Upper lobe of left lung (tissue), 4 donors: Measurements from ENCODE around the gene CHI3L1.

Experiments
- CTCF ChIP-seq, 6 experiments: fragments of 450-650 bp in 4 of 6; fragments of 200-600 bp in 2 of 6; sonication (generic) in 2 of 6; IDR thresholded peaks; one replicate each; pipeline ENCODE4 v1.5.1; 2016 to 2019; ENCODE audit warnings: antibody characterized with exemption in 6 of 6
- EP300 ChIP-seq, 4 donors: sonication (generic); formaldehyde crosslinking; IDR thresholded peaks; one replicate each; pipeline ENCODE4 v1.5.1; 2017; ENCODE audit warnings: antibody characterized with exemption in 4 of 4, control low read depth in 2 of 4
- POLR2A ChIP-seq, 4 donors: fragments of 450-650 bp; IDR thresholded peaks; one replicate each; pipeline ENCODE4 v1.5.1; 2016 to 2017; ENCODE audit warnings: antibody characterized with exemption in 4 of 4, mild to moderate bottlenecking in 2 of 4

GRCh38 chr1:203177036-203177405 is 9.5 kb downstream of the CHI3L1 start:
- TF ChIP-seq POLR2A (IDR thresholded peaks at IDR 0.05): no peak
- TF ChIP-seq CTCF (IDR thresholded peaks at IDR 0.05): no peak
- no peak for TF ChIP-seq EP300 (IDR thresholded peaks at IDR 0.05)
